Sigmoid colon (tissue), 4 donors: ENCODE results near the gene MRPL27.

Experiments
- CTCF ChIP-seq, 4 experiments: fragments of 450-650 bp in 3 of 4; fragments of 200-600 bp in 1 of 4; IDR thresholded peaks; one replicate each; pipeline ENCODE4 v1.5.1; 2016 to 2019; ENCODE audit warnings: antibody characterized with exemption in 4 of 4, mild to moderate bottlenecking in 3 of 4, moderate library complexity in 2 of 4
- EP300 ChIP-seq, 4 donors: sonication (generic); formaldehyde crosslinking; IDR thresholded peaks; one replicate each; pipeline ENCODE4 v1.6.1; 2017; ENCODE audit warnings: antibody characterized with exemption in 4 of 4
- POLR2A ChIP-seq, 2 donors: fragments of 450-650 bp; IDR thresholded peaks; one replicate each; pipeline ENCODE4 v1.6.1; 2016; ENCODE audit warnings: antibody characterized with exemption in 2 of 2, mild to moderate bottlenecking in 2 of 2, moderate library complexity in 2 of 2
- POLR2AphosphoS5 ChIP-seq, 4 donors: sonication (generic); formaldehyde crosslinking; IDR thresholded peaks; one replicate each; pipeline ENCODE4 v1.6.1; 2017; ENCODE audit warnings: antibody characterized with exemption in 4 of 4

- no peak for TF ChIP-seq POLR2A (IDR thresholded peaks at IDR 0.05)
- no peak for TF ChIP-seq CTCF (IDR thresholded peaks at IDR 0.05)
- no peak for TF ChIP-seq EP300 (IDR thresholded peaks at IDR 0.05)
- no peak for TF ChIP-seq POLR2AphosphoS5 (IDR thresholded peaks at IDR 0.05)
Measured at GRCh38 chr17:50397919-50398285, 24.9 kb upstream of the MRPL27 start.
